Fibroblast of peridontal ligament (primary cell): Measurements from ENCODE around the gene DPH2.

Experiments
- DNase-seq: peaks from one replicate; pipeline ENCODE4 v3.0.0-alpha.2; 2010; ENCODE audit errors: extremely low read depth

Gene DPH2

DNA sequence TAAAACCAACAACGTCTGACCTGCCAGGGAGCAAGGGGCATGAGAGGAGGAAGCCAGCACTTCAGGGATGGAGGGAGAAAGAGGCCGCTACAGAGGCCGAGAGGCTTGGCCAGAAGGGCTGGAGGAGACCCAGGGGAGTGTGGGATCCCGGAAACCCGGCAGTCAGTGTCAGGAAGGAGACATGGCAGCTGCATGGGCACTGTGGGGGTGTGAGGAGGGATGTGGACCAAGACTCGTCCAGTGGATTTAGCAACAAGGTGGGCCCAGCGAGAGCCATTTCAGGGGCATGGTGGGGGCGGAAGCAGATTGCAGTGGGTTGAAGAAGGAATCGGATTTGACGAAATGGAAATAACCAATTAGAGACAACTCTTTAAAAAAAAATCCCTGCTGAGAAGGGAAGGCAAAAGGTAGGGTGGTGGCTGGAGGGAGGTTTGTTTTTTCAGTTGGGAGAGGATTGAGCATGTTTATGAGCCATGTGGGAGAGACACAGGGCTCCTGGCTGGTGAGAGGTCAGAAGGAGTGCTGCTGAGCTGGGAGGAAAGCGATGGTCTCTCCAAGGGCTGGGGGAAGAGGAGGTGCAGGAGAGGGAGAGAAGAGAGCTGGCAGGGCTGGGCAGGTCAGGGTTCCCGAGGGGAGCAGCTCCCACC lies 13.6 kb downstream of the DPH2 start:
- no peak for DNase-seq

GRCh38 chr1:43984855-43985254 lies 15.0 kb downstream of the DPH2 start:
- DNase-seq: no peak

GRCh38 chr1:43985984-43986595 lies 16.3 kb downstream of the DPH2 start:
- no peak for DNase-seq

- no peak for DNase-seq
Measured at GRCh38 chr1:43986712-43987111, 16.9 kb downstream of the DPH2 start.

DNA sequence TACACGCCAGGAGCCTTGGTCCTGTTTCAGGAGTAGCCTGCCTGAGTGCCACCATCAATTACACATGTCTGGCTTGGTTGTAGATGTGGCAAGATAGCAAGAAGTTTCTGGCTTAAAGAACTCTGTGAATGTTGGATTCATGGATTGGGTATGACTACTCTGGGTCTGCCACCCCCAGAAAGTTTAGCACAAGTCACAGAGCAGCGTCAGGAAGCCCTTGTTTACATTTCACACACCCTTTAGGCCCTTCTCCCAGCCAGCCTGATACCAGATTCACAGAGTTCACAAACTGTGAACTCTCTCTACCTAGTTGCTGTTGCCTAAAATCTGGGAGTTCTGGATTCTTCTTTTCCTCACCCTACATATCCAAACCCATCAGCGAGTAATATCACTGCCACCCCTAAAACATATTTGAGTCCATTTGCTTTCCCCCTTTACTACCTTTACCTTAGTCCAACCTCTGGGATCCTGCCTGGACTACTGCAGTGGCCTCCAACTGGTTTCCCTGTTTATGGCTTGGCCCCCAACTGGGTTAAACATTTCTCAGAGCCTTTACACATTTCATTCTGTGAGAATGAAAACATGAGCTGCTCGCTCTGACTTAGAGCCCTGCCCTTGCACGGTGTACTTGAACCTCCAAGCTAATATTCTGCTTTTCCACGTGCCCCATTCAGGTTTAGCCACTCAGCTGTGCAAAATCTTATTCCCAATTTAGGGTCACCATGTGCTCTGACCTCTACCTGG lies 17.5 kb downstream of the DPH2 start:
- no peak for DNase-seq

GRCh38 chr1:43990271-43991199 lies 20.7 kb downstream of the DPH2 start:
- DNase-seq: no peak

DNA sequence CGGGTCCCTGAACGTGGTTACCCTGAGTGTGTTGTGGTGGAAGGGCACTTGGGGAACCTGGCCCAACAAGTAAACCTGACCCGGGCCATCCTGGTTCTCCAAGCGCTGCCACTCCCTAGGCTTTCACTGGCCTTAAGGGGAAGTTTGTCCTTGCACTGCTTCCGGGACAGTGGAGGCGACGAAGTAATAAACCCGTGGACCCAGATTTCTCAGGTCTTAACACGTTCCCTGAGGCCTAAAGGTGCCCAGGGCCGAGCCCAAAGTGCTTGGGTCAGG lies 21.3 kb downstream of the DPH2 start:
- no peak for DNase-seq

DNA sequence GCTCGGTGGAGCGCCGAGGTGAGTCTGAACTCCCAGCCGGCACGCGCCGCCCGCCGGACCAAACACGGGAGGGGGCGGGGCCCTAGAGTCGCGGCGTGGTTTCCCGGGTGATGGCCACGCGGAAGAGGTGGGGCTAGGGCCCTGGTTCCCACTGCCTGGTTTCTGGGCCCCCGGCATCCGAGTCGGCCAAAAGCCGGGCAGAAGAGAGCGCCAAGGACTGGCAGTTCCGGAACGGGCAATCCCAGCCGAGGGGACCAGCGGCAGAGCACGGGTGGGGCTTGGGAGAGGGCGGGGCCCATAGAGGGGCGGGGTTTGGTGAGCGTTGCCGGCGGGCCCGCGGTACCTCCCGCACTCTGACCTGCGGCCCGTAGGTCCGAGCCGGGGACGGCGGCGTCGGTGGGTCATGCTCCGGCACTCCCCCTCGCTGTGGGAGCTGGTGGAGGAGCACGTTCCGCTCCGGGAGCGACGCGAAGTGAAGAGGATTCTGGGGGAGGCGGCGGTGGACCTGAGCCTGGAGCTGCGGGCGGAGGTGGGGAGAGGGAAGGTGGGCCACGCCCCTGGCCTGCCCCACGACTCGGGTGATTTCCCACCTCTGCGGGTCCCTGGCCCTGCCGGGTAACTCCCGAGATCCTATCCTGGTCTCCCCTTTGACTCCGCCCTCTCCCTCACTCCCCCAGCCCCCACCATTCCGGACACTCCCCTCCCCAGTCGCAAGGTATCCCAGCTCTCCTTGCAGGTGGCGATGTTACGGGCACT lies 21.8 kb downstream of the DPH2 start, which contains the start of gene CCDC24:
TSS of gene CCDC24 (plus strand) at position 124 of the 756 bp plus-strand sequence. CDS start at position 404, 280 bp downstream.
- peak; percentile 76 for DNase-seq

- no peak for DNase-seq
Measured at GRCh38 chr1:43992232-43992995, 22.6 kb downstream of the DPH2 start.

DNA sequence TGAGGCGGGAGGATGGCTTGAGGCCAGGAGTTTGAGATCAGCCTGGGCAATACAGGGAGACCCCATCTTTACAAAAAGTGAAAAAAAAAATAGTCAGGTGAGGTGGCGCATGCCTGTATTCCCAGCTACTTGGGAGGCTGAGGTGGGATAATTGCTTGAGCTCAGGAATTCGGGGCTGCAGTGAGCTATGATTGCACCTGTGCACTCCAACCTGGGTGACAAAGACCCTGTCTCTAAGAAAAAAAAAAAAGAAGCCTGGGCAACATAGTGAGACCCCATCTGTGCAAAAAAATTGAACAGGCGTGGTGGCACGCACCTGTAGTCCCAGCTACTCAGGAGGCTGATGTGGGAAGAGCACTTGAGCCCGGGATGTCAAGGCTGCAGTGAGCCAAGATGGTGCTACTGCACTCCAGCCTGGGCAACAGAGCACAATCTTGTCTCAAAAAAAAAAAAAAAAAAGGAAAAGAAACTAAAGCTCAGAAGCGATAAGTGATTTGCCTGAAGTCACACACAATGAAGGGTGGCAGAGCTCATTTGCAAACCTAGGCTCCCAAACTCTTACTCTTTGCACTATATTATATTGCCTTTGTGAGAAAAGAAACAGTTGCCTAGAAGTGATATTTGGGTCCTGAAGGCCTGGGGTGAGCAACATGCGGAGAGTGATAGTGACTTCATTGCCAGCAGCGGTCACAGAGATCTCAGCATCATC lies 23.6 kb downstream of the DPH2 start:
- no peak for DNase-seq

DNA sequence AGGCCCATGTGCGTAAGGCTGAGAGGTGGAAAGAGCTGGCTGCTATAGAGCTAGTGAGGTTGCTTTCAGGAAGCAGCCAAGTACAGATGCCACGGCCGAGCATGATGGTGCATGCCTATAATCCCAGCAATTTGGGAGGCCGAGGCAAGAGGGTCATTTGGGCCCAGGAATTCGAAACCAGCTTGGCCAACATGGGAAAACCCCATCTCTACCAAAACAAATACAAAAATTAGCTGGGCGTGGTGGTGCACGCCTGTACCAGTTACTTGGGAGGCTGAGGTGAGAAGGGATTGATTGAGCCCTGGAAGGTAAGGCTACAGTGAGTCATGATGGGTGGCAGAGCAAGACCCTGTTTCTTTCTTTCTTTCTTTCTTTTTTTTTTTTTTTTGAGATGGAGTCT lies 24.3 kb downstream of the DPH2 start:
- no peak for DNase-seq

- no peak for DNase-seq
Measured at GRCh38 chr1:43994794-43995790, 25.3 kb downstream of the DPH2 start.

DNA sequence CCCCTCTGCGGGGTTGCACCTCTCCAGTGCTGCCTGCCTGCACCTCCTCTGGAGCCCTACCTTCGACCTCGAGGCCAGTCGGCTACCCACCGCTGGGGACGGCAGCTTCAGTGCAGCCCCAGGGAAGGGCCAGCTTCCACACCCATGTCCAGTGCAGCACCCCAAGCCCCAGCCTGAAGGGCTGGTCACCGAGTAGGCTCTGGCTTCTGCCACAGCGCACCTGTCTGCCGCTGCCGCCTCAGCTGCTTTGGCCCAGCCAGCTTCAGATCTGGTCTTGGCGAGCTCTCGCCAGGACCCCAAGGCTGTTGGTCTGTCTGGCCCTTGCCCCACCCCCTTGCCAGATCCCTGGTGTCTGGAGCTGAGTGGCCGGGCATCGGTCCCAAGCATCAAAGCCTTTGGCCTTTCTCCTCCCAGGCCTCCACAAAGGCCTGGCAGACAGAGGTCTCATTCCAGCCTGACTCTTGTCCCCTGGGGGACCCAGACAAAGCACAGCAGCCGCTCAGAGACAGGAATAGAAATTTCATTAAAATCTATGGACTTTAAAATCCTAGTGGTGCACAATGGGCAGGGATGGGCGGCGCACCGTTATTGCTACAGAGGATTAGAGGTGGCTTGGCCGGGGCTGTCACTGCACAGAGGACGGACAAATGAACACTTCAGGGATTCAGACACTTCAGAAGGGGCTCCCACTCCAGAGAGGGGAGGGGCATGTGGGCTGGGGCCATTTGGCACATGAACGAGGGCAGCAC lies 26.3 kb downstream of the DPH2 start:
- DNase-seq: no peak

DNA sequence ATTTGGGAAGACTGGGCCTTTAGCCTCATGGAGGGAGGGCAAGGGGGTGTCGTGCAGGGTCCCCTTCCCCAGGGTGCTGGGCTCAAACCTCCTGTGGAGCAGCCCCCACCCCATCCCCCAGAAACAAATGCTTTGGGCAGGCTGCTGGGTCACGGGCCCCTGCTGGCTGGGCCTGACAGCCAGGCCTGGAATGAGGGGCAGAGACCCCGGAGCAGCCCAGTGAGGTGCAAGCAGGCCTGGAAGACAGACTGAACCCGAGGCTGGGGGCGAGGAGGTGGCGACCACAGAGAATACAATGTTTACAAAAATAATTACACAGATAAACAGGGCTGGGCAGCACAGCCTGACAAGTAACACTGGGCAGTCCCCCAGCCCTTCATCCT lies 26.9 kb downstream of the DPH2 start:
- no peak for DNase-seq

DNA sequence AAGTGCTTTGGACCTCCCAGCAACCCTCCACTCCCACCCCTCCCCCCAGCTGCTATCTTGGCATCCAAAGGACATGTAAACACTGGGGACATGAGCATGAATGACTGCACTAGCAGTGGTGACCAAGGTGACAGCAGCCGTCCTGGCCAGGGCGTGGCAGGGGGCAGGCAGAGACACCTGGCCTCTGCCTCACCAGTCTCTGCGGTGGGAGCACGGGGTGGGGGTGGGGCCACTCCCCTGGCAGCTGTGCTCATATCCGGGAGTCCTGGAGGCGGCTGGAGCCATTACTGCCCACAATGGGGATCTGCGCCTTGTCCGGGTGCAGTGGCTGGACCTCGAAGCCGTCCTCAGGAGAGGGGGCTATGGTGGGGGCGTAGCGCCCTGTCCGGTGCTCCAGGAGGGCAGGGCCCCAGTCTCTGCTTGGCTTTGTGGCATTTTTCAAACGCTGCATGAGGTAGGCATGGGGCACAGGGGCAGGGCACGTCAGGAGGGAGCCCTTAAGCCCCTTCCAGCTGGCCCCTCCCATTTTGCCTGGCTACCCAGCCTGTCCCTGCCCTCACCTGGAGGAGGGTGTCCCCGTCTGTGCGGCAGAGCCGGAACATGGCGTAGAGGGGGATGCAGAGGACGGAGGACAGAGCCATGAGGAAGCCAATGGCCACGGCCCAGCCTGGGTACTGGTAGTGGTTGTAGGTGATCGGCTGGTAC lies 27.6 kb downstream of the DPH2 start:
- no peak for DNase-seq

- no peak for DNase-seq
Measured at GRCh38 chr1:43998000-43998378, 28.2 kb downstream of the DPH2 start.

- DNase-seq: no peak
Measured at GRCh38 chr1:43999455-43999854, 29.6 kb downstream of the DPH2 start.
